ENCODE results near the gene STARD8. TPM values are rescaled to one million over a fixed set of nuclear protein-coding genes. Genes with fewer than 3 reads are reported as not detected.

The STARD8 gene
- total and polyA plus RNA-seq, 2 donors (not counting 1 experiment from before 2014, with no cell fraction given) = 0.33 to 0.54 TPM

DNA sequence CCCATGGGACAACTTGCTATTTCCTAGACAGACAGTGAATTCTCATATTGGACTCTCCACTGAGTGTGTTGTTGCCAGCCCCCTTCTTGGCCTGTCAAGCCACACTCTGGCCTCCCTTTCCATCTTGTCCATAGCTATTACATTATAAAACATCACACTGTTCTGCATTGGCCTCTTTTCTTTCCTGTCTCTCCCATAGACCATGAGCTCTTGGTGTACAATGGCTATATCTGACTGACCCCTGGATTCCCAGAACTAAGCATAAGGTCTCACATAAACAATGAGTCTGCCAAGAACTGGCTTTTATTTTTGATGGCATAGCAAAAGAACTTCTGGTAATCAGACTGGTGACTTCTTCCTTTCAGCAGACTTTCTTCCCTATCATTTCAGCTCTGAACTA is 23.8 kb downstream of the STARD8 start:
- no peaks in the 10 kb centered on the region for H3K4me1 Mint-ChIP-seq
- Histone ChIP-seq H3K27ac (ENCODE audit: low read length in 2 of 2) (no peak overlapping the region), H3K4me1 (ENCODE audit: control insufficient read depth in 2 of 2, insufficient read depth in 2 of 2, low read length in 2 of 2) (no peaks in the 10 kb centered on the region), H3K4me3 (ENCODE audit: control extremely low read depth in 1 of 5, extremely low read depth in 1 of 5, insufficient read depth in 1 of 5, low read depth in 2 of 5, low read length in 4 of 5) (no peak overlapping the region), H3K27me3 (replicated peaks in 1 of 4; ENCODE audit: control extremely low read depth in 1 of 4, control insufficient read depth in 3 of 4, insufficient read depth in 4 of 4, low read length in 3 of 4) (no peaks in the 10 kb centered on the region), H3K36me3 (replicated peaks in 1 of 2; ENCODE audit: control extremely low read depth in 1 of 2, control insufficient read depth in 1 of 2, extremely low read depth in 1 of 2, insufficient read depth in 2 of 2, low read length in 1 of 2) (no peaks in the 10 kb centered on the region), H3K79me2 (ENCODE audit: control insufficient read depth, insufficient read depth, low read length) (no peaks in the 10 kb centered on the region), H3K9me3 (ENCODE audit: control extremely low read depth in 1 of 3, control insufficient read depth in 2 of 3, insufficient read depth in 1 of 3, low read length in 2 of 3) (no peaks in the 10 kb centered on the region), H3K9ac (ENCODE audit: low read length) (no peak overlapping the region), H3K4me2 (replicated peaks; ENCODE audit: low read depth, low read length, poor library complexity, severe bottlenecking) (no peak overlapping the region), H4K20me1 (ENCODE audit: control insufficient read depth, insufficient read depth, low read length, poor library complexity, severe bottlenecking) (no peaks in the 10 kb centered on the region), H2AFZ (ENCODE audit: insufficient read depth, low read depth, low read length, poor library complexity, severe bottlenecking) (no peak overlapping the region)
- CTCF ChIA-PET = no interaction called here
- no peak for ATAC-seq (ENCODE audit: low read depth)
- no peaks in the 10 kb centered on the region for H3K9me3 Mint-ChIP-seq (ENCODE audit: insufficient read depth)
- TF ChIP-seq, protein P1, sequence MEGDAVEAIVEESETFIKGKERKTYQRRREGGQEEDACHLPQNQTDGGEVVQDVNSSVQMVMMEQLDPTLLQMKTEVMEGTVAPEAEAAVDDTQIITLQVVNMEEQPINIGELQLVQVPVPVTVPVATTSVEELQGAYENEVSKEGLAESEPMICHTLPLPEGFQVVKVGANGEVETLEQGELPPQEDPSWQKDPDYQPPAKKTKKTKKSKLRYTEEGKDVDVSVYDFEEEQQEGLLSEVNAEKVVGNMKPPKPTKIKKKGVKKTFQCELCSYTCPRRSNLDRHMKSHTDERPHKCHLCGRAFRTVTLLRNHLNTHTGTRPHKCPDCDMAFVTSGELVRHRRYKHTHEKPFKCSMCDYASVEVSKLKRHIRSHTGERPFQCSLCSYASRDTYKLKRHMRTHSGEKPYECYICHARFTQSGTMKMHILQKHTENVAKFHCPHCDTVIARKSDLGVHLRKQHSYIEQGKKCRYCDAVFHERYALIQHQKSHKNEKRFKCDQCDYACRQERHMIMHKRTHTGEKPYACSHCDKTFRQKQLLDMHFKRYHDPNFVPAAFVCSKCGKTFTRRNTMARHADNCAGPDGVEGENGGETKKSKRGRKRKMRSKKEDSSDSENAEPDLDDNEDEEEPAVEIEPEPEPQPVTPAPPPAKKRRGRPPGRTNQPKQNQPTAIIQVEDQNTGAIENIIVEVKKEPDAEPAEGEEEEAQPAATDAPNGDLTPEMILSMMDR (IDR thresholded peaks at IDR 0.05) = no peak
- no peak for TF ChIP-seq EZH2 (IDR thresholded peaks at IDR 0.05; ENCODE audit: borderline replicate concordance, insufficient read depth, low read depth, low read length, poor library complexity, severe bottlenecking)
- intact Hi-C loops (cut with micrococcal nuclease) = no loop called here
- POLR2A ChIA-PET = no interaction called here
- H3K4me3 Mint-ChIP-seq = no peak overlapping the region
- no peak for DNase-seq
- H3K27me3 Mint-ChIP-seq = peaks cover 5% of the 10 kb centered on the region
- H3K27ac Mint-ChIP-seq = no peak overlapping the region

DNA sequence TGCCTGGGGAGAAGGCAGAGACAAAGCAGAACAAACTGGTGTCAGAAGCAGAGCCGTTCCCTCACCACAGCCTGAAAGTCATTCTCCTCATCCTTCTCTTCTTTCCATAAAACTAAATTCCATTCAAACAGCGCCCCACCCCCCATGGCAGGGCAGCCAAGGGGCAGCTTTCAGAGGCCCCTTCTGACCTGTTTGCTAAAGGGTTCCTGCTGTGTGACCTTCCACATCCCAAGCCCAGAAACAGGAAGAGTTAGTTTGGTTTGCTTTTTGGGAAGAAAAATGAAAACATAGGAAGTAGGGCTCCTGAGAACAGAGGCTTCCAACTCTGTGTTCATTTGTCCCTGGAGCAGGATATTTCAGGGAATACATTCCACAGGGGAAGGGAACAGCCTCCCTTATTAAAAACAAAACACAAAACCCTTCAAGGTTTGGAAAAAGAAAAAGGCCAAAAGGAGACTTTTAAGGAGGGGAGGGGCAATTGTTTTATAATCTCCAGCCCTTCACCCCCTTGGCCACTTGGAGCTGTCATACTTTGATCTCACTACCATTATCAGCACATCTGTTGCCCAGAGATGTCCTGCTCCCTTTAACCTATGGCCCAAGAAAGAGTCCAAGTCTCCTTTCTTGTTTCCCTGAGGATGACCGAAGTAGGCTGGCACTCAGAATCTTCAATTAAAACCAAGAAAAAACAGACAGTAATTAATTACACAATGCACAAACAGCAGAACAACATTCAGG is 25.3 kb downstream of the STARD8 start:
- no peak overlapping the region for H3K27ac ChIP-seq (ENCODE audit: low read length in 2 of 2)
- no peak for DNase-seq
- Mint-ChIP-seq H3K27me3 (peaks cover 5% of the 10 kb centered on the region), H3K9me3 (ENCODE audit: insufficient read depth) (no peaks in the 10 kb centered on the region), H3K27ac (no peak overlapping the region), H3K4me1 (no peaks in the 10 kb centered on the region), H3K4me3 (no peak overlapping the region)
- WGBS (ENCODE audit: insufficient coverage) = 83% methylated on average over 2 of the region's 3 CpGs
- no peak overlapping the region for H3K9ac ChIP-seq (ENCODE audit: low read length)
- H4K20me1 ChIP-seq (ENCODE audit: control insufficient read depth, insufficient read depth, low read length, poor library complexity, severe bottlenecking) = no peaks in the 10 kb centered on the region
- ChIA-PET POLR2A (no interaction called here), CTCF (no interaction called here)
- no peak overlapping the region for H3K4me3 ChIP-seq (ENCODE audit: control extremely low read depth in 1 of 5, extremely low read depth in 1 of 5, insufficient read depth in 1 of 5, low read depth in 2 of 5, low read length in 4 of 5)
- H3K9me3 ChIP-seq (ENCODE audit: control extremely low read depth in 1 of 3, control insufficient read depth in 2 of 3, insufficient read depth in 1 of 3, low read length in 2 of 3) = no peaks in the 10 kb centered on the region
- no peak overlapping the region for H2AFZ ChIP-seq (ENCODE audit: insufficient read depth, low read depth, low read length, poor library complexity, severe bottlenecking)
- ATAC-seq (ENCODE audit: low read depth) = no peak
- TF ChIP-seq EZH2 (IDR thresholded peaks at IDR 0.05; ENCODE audit: borderline replicate concordance, insufficient read depth, low read depth, low read length, poor library complexity, severe bottlenecking) = no peak
- TF ChIP-seq, protein P1 (IDR thresholded peaks at IDR 0.05) = no peak
- intact Hi-C loops (cut with micrococcal nuclease) = no loop called here
- no peaks in the 10 kb centered on the region for H3K27me3 ChIP-seq (replicated peaks in 1 of 4; ENCODE audit: control extremely low read depth in 1 of 4, control insufficient read depth in 3 of 4, insufficient read depth in 4 of 4, low read length in 3 of 4)
- no peaks in the 10 kb centered on the region for H3K4me1 ChIP-seq (ENCODE audit: control insufficient read depth in 2 of 2, insufficient read depth in 2 of 2, low read length in 2 of 2)
- H3K79me2 ChIP-seq (ENCODE audit: control insufficient read depth, insufficient read depth, low read length) = no peaks in the 10 kb centered on the region
- no peak overlapping the region for H3K4me2 ChIP-seq (replicated peaks; ENCODE audit: low read depth, low read length, poor library complexity, severe bottlenecking)
- no peaks in the 10 kb centered on the region for H3K36me3 ChIP-seq (replicated peaks in 1 of 2; ENCODE audit: control extremely low read depth in 1 of 2, control insufficient read depth in 1 of 2, extremely low read depth in 1 of 2, insufficient read depth in 2 of 2, low read length in 1 of 2)

Data from B cell (primary cell).